ENCODE data around the gene MGAT1.
A peak's percentile ranks its signal among the peaks of the same experiment; 100 is the strongest.

MGAT1 gene

DNA sequence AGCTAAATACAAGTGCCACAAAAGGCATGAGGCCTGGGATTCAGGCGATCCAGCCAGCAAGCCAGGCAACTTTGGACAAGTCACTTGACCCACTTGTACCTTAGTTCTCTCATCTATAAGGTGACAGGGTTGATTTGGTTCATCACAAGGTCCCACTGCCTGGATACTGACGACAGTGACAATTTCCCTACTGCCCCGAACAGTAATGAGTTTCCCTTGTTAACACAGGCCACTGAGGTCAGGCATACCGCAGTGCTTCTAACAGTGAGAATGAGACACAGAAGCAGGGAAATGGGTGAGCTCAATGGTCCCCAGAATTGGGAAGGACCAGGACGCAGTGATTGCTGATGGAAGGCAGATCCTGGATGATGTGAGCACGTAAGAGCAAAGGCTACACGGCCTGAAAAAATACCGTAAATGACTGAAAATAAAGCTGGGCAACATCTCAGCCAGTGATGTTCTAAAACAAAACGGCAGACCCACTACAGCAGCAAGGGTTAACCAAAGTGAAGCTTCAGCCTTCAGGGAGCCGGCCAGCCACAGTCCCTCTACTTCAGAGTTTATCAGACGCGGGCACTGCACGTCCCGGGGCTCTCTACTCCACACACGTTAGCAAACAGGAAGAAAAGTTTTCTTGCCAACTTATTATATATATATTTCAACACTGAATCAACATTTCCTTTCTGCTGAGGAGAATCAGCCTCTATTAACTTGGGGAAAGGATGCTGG, 846 bp downstream of the MGAT1 start:
- TF ChIP-seq, protein P1, sequence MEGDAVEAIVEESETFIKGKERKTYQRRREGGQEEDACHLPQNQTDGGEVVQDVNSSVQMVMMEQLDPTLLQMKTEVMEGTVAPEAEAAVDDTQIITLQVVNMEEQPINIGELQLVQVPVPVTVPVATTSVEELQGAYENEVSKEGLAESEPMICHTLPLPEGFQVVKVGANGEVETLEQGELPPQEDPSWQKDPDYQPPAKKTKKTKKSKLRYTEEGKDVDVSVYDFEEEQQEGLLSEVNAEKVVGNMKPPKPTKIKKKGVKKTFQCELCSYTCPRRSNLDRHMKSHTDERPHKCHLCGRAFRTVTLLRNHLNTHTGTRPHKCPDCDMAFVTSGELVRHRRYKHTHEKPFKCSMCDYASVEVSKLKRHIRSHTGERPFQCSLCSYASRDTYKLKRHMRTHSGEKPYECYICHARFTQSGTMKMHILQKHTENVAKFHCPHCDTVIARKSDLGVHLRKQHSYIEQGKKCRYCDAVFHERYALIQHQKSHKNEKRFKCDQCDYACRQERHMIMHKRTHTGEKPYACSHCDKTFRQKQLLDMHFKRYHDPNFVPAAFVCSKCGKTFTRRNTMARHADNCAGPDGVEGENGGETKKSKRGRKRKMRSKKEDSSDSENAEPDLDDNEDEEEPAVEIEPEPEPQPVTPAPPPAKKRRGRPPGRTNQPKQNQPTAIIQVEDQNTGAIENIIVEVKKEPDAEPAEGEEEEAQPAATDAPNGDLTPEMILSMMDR (IDR thresholded peaks at IDR 0.05; ENCODE audit: low read depth, low read length): no peak
- no peak for DNase-seq (ENCODE audit: extremely low read depth, low read depth)

DNA sequence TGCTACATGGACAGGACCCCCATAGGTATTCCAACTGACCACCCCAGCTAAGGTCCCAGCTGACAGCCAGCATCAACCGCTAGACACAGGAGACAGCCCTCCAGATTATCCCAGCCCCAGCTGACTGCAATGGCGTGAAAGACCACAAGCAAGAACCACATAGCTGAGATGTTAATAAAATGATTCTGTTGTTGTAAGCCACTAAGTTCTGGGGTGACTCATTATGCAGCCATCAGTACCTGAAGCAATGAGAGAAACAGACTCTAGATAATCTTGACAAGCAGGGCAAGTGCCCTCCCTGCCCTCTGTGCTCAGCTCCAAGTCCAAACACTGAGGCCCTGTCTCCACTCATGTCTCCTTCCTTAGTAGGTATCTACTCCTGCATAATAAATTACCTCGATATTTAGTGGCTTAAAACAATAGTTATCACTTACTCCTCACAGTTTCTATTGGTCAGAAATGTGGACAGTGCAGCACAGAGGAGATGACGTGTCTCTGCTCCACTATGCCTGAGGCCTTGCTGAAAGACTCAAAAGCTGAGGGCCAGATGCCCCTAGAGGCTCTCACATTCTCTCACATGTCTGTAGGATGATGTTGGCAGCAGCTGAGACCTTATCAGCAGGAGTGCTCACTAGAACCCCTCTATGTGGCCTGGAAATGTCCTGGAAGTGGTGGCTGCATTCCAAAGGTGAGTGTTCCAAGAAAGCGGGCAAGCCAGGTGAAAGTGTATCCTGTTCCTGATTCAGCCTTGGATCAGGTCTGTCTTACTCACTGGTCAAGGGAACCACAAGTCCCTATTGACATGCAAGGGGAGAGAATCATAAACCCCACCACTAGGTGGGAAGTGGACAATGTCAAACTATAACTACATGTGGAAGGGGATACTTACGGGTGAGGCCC, 2.5 kb downstream of the MGAT1 start:
- no peak for DNase-seq (ENCODE audit: extremely low read depth, low read depth)
- TF ChIP-seq, protein P1 (IDR thresholded peaks at IDR 0.05; ENCODE audit: low read depth, low read length): no peak; the same call in 1 of the 2 replicates

DNA sequence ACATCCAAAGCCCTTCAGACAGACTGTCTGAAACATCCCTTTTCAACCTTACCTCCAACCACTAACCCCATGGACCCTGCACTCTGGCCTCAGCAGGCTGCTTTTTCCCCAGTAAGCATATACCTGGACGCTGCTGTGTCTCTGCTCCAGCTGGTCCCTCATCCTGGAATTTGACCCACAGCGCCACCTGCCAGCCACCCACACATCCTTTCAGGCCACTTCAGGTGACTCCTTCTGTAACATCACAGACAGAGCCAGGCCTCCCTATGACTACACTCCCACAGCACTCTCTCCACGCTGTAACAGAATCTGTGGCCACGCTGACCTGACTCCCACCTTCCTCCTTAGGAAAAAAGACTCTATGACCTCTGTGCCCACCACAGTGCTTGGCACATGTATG, 3.4 kb downstream of the MGAT1 start:
- TF ChIP-seq, protein P1 (IDR thresholded peaks at IDR 0.05; ENCODE audit: low read depth, low read length): peak; percentile 11
- DNase-seq (ENCODE audit: extremely low read depth, low read depth): no peak

DNA sequence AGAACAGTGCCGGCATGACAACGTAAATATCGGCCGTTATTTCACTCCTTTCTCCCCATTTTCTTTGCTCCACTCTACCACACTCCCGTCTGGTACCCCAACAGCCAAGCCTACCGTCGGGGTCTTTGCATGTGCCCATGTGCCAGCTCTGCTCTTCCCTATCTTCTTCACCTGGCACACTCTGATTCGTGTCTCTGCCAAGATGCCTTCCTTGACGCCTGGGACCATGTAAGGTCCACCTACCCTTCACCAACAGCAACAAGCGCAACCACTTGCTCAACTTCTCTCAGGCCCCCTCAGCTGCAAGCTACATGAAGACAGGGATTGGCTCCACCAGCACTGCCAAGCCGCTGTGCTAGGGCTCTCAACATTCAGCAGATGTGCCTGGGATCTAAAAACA, 4.4 kb downstream of the MGAT1 start:
- DNase-seq (ENCODE audit: extremely low read depth, low read depth): no peak

DNA sequence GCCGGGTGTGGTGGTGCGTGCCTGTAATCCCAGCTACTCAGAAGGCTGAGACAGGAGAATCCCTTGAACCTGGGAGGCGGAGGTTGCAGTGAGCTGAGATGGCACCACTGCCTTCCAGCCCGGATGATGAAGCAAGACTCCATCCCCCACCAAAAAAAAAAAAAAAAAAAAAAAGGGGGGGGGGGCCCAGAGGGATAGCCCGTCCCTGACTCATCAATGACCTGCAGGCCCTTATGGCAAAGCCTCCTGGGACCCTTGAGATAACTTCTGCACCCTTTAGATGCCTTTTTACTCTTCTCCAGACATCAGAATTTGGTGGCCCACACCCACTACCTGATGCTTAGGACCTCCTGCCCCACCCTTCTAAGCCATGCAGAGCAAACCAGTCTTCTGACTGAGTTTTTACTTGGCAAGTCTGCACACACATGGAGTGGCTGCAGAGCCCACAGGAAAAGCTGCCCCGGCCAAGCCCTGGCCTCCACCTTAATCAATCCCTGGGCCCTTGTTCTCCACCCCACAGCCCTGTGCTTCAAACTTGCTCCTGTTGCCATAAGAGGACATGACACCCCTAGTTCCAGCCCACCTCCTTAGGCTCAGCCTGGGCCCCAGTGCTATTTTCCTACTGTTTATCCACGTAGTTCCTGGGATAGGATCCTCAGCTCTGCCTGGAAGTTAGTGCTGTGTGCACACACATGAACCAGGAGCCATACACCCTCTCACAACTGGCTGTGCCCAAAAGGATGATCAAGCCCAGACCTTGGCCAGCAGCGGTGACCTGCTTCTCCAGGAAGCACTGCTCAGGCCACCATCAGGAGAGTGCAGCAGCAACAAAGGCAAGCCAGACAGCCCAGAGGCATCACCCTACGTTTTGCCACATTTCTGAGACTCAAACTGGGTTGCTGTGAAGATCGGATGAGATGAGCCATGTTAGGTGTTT, 5.1 kb downstream of the MGAT1 start:
- TF ChIP-seq, protein P1 (IDR thresholded peaks at IDR 0.05; ENCODE audit: low read depth, low read length): no peak
- no peak for DNase-seq (ENCODE audit: extremely low read depth, low read depth)

More for the DNA sequence above, 4.4 kb downstream of the MGAT1 start:
- TF ChIP-seq, protein P1 (IDR thresholded peaks at IDR 0.05; ENCODE audit: low read depth, low read length): no peak

DNA sequence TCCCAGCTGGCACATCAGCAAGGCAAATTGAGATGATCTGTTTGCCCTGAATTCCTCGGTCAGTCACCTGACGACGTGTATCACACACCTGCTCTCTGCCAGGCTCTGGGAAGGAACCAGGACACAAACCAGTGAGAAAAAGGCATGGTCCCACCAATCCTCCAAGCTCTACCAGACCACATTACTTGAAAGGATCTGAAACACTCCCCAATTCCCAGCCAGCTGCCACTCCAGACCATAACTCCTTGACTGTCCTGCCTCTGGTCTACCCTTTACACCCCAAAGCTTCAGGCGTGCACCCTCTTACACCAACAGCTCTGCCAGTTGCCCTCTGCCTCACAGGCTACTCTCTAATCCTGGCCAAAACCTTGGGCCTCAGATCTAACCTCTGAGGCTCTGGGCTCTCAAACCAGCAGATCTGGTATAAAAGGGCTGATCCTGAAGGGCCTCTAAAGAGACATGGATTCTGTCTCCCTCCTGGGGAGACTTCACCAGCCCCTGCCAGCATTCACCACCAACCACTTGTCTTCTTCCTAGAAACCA, 6.8 kb downstream of the MGAT1 start:
- no peak for DNase-seq (ENCODE audit: extremely low read depth, low read depth)
- TF ChIP-seq, protein P1 (IDR thresholded peaks at IDR 0.05; ENCODE audit: low read depth, low read length): no peak

Measured in AG09319 (cell line).